GM21515 (cell line): ENCODE data around the gene NXT1.
"Not testable (repeated sequence)": the region's sequence is repeated elsewhere in the genome, so short reads cannot be mapped to it uniquely, and the experiment has no call there.

Experiments used
- ATAC-seq: cut with Tn5 transposase; IDR thresholded peaks from one replicate; pipeline ENCODE4 v1.9.1; 2021; ENCODE audit not compliant: unreplicated experiment

The NXT1 gene

DNA sequence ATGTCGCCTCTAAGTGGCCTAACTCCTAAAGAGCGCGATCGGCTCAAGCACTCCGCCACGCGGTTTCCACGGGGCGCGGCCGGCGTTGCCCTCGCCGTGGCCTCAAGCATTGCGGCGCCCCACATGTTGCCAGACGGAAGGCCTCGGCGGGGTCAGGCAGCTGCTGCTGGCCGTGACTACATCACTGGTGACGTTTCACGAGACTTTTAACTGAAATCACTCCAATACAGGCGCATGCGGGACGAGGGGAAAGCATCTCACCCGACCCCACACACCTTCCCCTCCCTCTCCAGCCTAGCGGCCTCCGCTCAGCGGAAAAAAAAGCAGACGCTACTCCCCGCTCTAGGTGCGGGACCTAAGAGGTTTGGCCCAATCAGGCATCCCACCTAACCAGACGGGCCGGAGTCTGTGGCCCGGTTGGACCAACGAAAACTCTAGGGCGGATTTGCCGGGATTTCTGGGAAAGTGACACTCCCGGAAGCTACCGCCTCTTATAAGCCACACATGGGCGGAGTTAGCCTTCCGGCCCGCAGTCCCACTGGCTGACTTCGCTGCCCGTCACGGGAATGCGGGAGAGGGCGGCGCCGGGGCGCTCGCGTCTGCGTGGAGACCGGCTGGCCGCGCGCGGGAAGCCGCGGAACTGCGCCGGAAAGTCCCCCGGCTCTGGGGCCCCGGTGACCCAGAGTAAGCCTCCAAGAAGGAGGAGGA lies at the start of gene NXT1:
Gene NXT1, plus strand, starts transcription at position 596 of the 708 bp plus-strand sequence. CDS start 3,251 bp downstream, outside the sequence.
- ATAC-seq: peak; percentile 82

- ATAC-seq: no peak
Measured at GRCh38 chr20:23301436-23302050, 49.0 kb upstream of the NXT1 start.

DNA sequence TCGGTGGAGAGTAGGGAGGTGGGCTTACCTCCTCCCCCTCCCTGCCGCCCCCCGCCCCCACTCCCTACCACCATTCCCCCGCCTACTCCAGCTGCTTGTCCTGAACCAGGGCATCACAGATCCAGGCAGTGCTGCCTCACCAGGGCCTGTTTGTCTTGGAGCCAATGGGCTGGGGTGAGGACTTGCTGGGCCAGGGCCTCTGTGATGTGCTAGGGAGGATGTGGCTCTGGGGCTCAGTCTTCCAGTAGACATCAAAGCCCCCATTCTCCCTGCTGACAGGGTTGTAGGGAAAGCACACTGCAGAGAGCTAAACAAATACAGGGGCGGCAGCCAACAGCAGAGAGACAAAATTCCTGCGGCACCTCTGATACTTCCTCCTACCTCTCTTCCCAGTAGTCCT lies 48.2 kb upstream of the NXT1 start:
- ATAC-seq: no peak

- no peak for ATAC-seq
Measured at GRCh38 chr20:23302801-23303200, 47.8 kb upstream of the NXT1 start.

- no peak for ATAC-seq
Measured at GRCh38 chr20:23303325-23304102, 47.1 kb upstream of the NXT1 start.

DNA sequence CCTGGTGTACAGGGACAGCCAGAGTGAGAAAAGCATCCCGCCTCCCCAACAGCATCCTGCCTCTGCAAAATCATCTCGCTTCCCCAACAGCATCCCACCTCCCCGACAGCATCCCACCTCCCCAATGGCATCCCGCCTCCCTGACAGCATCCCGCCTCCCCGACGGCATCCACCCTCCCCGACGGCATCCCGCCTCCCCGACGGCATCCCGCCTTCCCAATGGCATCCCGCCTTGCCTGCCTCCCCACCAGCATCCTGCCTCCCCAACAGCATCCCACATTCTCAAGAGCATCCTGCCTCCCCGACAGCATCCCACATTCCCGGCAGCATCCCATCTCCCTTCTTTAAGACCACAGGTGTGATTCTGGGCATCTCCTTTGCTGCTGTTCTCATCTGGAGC lies 46.0 kb upstream of the NXT1 start:
- ATAC-seq: no peak

- ATAC-seq: no peak
Measured at GRCh38 chr20:23305098-23305497, 45.5 kb upstream of the NXT1 start.

DNA sequence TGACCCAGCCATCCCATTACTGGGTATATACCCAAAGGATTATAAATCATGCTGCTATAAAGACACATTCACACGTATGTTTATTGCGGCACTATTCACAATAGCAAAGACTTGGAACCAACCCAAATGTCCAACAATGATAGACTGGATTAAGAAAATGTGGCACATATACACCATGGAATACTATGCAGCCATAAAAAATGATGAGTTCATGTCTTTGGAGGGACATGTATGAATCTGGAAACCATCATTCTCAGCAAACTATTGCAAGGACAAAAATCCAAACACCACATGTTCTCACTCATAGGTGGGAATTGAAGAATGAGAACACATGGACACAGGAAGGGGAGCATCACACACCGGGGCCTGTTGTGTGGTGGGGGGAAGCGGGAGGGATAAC lies 43.2 kb upstream of the NXT1 start:
- not testable (repeated sequence) for ATAC-seq

GRCh38 chr20:23308024-23308423 lies 42.6 kb upstream of the NXT1 start:
- ATAC-seq: no peak

GRCh38 chr20:23308908-23309307 lies 41.7 kb upstream of the NXT1 start:
- ATAC-seq: no peak

DNA sequence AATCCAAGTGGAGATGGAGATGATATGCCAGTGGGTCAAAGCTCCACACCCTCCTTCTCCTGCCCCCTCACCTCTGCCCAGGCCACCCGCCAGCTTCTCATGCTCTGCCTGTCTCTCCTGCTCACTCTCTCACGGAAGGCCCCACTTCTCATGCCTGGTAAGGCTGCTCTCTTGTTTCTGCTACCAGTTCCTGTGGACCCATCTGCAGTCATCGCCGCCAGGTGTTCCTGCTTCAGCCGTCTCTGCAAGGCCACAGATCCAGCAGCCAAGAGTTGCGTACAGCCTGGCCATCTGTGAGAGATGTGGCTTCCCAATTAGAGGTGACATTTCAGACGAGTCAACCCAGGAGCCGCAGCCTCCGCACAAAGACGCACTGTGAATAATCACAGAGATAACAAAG lies 40.8 kb upstream of the NXT1 start:
- ATAC-seq: no peak

DNA sequence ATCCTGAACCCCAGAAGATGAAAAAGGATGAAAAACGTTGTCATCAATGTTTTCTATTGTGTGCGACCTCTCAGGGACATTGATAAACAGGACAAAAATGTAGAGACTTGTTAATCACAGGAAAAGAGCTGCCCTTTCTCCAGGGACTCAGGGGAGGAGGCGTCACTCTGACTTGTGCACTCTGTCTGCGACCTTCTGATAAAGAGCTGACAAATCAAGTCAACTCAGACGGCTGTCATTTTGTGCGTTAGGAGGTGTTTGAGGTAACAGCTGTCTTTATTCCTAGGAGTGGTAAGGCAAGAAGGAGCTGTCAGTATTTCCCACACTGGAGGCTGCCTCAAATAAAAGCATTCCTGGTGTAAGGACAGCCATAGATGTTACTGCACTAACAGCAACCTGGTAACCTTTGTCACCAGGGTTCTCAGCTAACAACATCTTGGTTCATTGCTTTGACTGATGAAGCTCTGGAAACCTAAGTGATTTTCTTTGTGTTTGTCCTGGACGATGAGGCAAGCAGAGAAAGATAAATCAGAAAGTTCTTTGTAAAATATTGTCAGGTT lies 38.6 kb upstream of the NXT1 start:
- no peak for ATAC-seq

DNA sequence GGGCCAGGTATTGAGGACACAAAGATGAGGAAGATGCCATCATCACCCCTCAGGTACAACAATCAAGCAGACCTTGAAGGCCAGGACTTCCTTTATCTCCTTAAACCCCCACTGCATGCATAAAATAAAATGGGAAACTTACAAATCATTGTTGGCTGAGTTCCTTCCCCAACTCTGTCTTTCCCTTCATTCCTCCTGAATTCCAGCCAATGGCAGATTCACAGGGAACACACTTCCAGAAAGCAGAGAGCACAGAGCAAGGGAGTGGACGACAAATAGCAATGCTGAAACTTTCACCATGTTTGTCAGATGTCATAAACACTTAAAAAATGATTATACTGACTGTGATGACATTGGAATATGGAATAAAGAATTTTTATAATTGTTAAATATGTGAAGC lies 37.3 kb upstream of the NXT1 start:
- no peak for ATAC-seq

GRCh38 chr20:23314699-23315098 lies 35.9 kb upstream of the NXT1 start:
- no peak for ATAC-seq

GRCh38 chr20:23315099-23315498 lies 35.5 kb upstream of the NXT1 start:
- no peak for ATAC-seq

- no peak for ATAC-seq
Measured at GRCh38 chr20:23316626-23317025, 34.0 kb upstream of the NXT1 start.

GRCh38 chr20:23317081-23317480 lies 33.5 kb upstream of the NXT1 start:
- no peak for ATAC-seq

- ATAC-seq: no peak
Measured at GRCh38 chr20:23318347-23318746, 32.2 kb upstream of the NXT1 start.

DNA sequence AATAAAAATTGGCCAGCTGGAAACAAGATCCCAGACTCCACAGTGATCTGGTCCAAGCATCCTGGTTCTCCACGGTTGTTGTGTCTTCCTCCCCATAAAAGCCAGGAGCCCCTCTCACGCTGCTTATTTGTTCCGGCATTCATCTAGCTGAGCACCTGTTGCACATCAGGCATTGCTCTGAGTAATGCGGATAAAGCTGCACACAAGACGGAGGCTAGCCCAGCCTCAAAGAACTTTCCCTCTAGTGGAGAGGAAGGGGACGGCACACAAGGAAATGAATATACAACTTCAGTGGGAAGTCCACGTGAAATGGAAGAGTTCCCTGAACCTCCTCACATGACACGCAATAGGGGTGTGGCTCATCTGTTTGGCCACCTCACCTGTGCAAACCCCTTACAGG lies 30.3 kb upstream of the NXT1 start:
- no peak for ATAC-seq

GRCh38 chr20:23325107-23325506 lies 25.5 kb upstream of the NXT1 start:
- ATAC-seq: no peak

DNA sequence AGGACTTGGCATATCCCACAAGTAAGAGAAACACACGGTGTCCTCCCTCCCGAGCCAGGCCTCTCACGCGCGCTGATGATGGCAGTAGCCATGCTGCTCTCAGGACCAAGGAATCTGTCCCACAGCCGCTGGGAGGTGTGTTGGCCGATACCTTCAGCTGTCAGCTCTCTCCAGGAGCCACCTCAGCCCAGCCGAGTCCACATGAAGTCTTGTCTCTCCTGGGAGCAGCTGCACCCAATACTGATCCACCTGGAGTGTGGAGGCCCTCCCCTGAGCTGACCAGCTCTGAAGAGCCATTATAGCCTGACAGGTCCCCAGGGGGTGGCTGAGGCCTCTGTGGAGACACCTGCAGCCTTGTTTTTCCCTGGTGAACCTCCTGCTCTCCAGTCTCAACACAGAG lies 23.8 kb upstream of the NXT1 start:
- no peak for ATAC-seq
